Measurements from ENCODE around the gene ZNRF3. TPM values are rescaled to one million over a fixed set of nuclear protein-coding genes. Genes with fewer than 3 reads are reported as not detected.

ZNRF3 gene
- polyA plus RNA-seq, 1 donor (not counting 4 experiments of a cell fraction or from before 2014, with no cell fraction given), result 2.6 TPM

- no peaks in the 10 kb centered on the region for H4K20me1 ChIP-seq (ENCODE audit: control insufficient read depth, extremely low read depth, insufficient read depth, low read length)
- H3K4me1 ChIP-seq (ENCODE audit: control insufficient read depth, extremely low read depth, insufficient read depth, low read length), result peaks cover 6% of the 10 kb centered on the region
- H3K36me3 ChIP-seq (ENCODE audit: control insufficient read depth in 2 of 2, extremely low read depth in 1 of 2, insufficient read depth in 2 of 2, low read length in 2 of 2), result no peaks in the 10 kb centered on the region
- dilution Hi-C loops (cut with MboI; ENCODE audit: extremely low pct_ligation_motif_present, low sequenced_read_pairs), result loop anchor here (10.0 kb wide), 1 partner anchor 172 kb away; no protein-coding TSS in a partner anchor
- no peaks in the 10 kb centered on the region for H3K9me1 ChIP-seq (ENCODE audit: control insufficient read depth, extremely low read depth, insufficient read depth, low read length)
- no peaks in the 10 kb centered on the region for H3K79me2 ChIP-seq (ENCODE audit: control insufficient read depth, insufficient read depth, low read length)
- no peak overlapping the region for H3K27ac ChIP-seq (ENCODE audit: control insufficient read depth, insufficient read depth, low read length)
- TF ChIP-seq CTCF (optimal IDR thresholded peaks at IDR 0.05 in 1 of 3, IDR thresholded peaks at IDR 0.05 in 1 of 3, conservative IDR thresholded peaks at IDR 0.05 in 1 of 3; ENCODE audit: extremely low read depth in 1 of 3, insufficient read depth in 2 of 3, low read length in 3 of 3), result no peak
- no peak for TF ChIP-seq EZH2 (IDR thresholded peaks at IDR 0.05; ENCODE audit: low read length)
- no peaks in the 10 kb centered on the region for H3K9me3 ChIP-seq (ENCODE audit: control insufficient read depth, low read depth, low read length)
- no peaks in the 10 kb centered on the region for H3K27me3 ChIP-seq (ENCODE audit: control insufficient read depth, extremely low read depth, insufficient read depth, low read length)
- H2AFZ ChIP-seq (ENCODE audit: control insufficient read depth, low read length), result no peak overlapping the region
- no peak overlapping the region for H3K4me3 ChIP-seq (ENCODE audit: control insufficient read depth in 2 of 3, extremely low read depth in 1 of 3, insufficient read depth in 2 of 3, low read depth in 1 of 3, low read length in 3 of 3)
- FAIRE-seq, result no peak
- DNase-seq (ENCODE audit: low read depth, low spot score), result no peak
- H3K4me2 ChIP-seq (ENCODE audit: control insufficient read depth, extremely low read depth, insufficient read depth, low read depth, low read length), result no peak overlapping the region
- H3K9ac ChIP-seq (ENCODE audit: control insufficient read depth, extremely low read depth, insufficient read depth, low read length), result no peak overlapping the region
Observed at GRCh38 chr22:29006346-29006745, 123.0 kb downstream of the ZNRF3 start.

GRCh38 chr22:29009148-29009547 is 125.8 kb downstream of the ZNRF3 start:
- no peaks in the 10 kb centered on the region for H3K9me3 ChIP-seq (ENCODE audit: control insufficient read depth, low read depth, low read length)
- no peak overlapping the region for H3K4me3 ChIP-seq (ENCODE audit: control insufficient read depth in 2 of 3, extremely low read depth in 1 of 3, insufficient read depth in 2 of 3, low read depth in 1 of 3, low read length in 3 of 3)
- peaks cover 3% of the 10 kb centered on the region for H3K4me1 ChIP-seq (ENCODE audit: control insufficient read depth, extremely low read depth, insufficient read depth, low read length)
- dilution Hi-C loops (cut with MboI; ENCODE audit: extremely low pct_ligation_motif_present, low sequenced_read_pairs), result loop anchor here (10.0 kb wide), 1 partner anchor 174 kb away; no protein-coding TSS in a partner anchor
- DNase-seq (ENCODE audit: low read depth, low spot score), result no peak
- H3K9me1 ChIP-seq (ENCODE audit: control insufficient read depth, extremely low read depth, insufficient read depth, low read length), result no peaks in the 10 kb centered on the region
- H4K20me1 ChIP-seq (ENCODE audit: control insufficient read depth, extremely low read depth, insufficient read depth, low read length), result no peaks in the 10 kb centered on the region
- no peak overlapping the region for H3K9ac ChIP-seq (ENCODE audit: control insufficient read depth, extremely low read depth, insufficient read depth, low read length)
- no peak for FAIRE-seq
- H3K4me2 ChIP-seq (ENCODE audit: control insufficient read depth, extremely low read depth, insufficient read depth, low read depth, low read length), result no peak overlapping the region
- H3K27ac ChIP-seq (ENCODE audit: control insufficient read depth, insufficient read depth, low read length), result no peak overlapping the region
- TF ChIP-seq EZH2 (IDR thresholded peaks at IDR 0.05; ENCODE audit: low read length) (no peak), CTCF (optimal IDR thresholded peaks at IDR 0.05 in 1 of 3, IDR thresholded peaks at IDR 0.05 in 1 of 3, conservative IDR thresholded peaks at IDR 0.05 in 1 of 3; ENCODE audit: extremely low read depth in 1 of 3, insufficient read depth in 2 of 3, low read length in 3 of 3) (no peak)
- no peaks in the 10 kb centered on the region for H3K36me3 ChIP-seq (ENCODE audit: control insufficient read depth in 2 of 2, extremely low read depth in 1 of 2, insufficient read depth in 2 of 2, low read length in 2 of 2)
- no peaks in the 10 kb centered on the region for H3K27me3 ChIP-seq (ENCODE audit: control insufficient read depth, extremely low read depth, insufficient read depth, low read length)
- H2AFZ ChIP-seq (ENCODE audit: control insufficient read depth, low read length), result no peak overlapping the region
- H3K79me2 ChIP-seq (ENCODE audit: control insufficient read depth, insufficient read depth, low read length), result no peaks in the 10 kb centered on the region
